HG02981 (cell line): Measurements from ENCODE around the gene SMTN.

Source experiments
- ATAC-seq: cut with Tn5 transposase; IDR thresholded peaks from one replicate; pipeline ENCODE4 v1.9.1; 2021; ENCODE audit warnings: mild to moderate bottlenecking, moderate library complexity; ENCODE audit not compliant: unreplicated experiment

SMTN gene

DNA sequence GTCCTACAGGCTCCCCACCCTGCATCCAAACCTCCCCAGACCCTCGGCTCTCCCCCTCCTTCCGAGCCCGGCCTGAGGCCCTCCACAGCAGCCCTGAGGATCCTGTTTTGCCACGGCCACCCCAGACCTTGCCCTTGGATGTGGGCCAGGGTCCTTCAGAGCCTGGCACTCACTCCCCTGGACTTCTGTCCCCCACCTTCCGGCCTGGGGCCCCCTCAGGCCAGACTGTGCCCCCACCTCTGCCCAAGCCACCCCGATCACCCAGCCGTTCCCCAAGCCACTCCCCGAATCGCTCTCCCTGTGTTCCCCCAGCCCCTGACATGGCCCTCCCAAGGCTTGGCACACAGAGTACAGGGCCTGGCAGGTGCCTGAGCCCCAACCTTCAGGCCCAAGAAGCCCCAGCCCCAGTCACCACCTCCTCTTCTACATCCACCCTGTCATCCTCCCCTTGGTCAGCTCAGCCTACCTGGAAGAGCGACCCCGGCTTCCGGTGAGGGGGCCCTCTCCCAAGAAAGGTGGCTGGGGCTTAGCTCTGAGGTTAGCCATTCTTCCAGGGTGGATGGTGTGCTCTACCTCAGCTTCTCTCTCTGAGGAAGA, 44.5 kb downstream of the SMTN start:
- no peak for ATAC-seq

DNA sequence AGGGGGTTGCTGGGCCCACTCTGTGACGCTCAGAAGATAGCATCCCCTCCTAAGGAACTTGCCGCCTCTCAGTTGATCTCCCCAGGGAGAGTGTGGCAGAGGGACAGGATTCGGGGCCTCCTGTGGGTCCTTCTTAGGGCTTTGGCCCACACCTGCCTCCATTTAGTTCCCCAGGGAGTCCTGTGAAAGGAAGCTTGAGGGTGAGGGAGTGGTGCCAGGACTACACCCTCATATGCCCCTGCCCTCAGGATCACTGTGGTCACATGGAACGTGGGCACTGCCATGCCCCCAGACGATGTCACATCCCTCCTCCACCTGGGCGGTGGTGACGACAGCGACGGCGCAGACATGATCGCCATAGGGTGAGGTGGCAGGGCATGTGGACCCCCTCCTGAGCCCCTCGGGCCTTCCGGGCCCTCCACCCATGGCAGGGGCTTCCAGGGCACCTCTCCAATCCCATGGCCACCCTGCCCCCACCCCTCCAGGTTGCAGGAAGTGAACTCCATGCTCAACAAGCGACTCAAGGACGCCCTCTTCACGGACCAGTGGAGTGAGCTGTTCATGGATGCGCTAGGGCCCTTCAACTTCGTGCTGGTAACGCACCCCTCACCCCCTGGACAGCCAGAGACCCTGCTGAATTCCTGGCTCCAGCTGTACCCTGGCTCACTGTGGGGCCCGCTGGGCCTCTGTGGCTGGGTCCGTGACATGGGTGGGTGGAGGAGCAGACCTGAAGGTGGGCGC, 45.2 kb downstream of the SMTN start:
- ATAC-seq = no peak

DNA sequence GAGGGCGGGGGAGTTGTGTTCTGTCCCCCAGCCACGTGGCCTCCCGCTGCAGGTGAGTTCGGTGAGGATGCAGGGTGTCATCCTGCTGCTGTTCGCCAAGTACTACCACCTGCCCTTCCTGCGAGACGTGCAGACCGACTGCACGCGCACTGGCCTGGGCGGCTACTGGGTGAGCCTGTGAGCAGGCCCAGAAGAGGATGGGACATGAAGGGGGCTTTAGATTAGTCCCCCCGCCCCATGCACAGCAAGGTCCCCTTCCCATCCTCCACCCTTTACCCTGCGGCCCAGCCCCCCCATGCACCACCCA, 45.7 kb downstream of the SMTN start:
- no peak for ATAC-seq

DNA sequence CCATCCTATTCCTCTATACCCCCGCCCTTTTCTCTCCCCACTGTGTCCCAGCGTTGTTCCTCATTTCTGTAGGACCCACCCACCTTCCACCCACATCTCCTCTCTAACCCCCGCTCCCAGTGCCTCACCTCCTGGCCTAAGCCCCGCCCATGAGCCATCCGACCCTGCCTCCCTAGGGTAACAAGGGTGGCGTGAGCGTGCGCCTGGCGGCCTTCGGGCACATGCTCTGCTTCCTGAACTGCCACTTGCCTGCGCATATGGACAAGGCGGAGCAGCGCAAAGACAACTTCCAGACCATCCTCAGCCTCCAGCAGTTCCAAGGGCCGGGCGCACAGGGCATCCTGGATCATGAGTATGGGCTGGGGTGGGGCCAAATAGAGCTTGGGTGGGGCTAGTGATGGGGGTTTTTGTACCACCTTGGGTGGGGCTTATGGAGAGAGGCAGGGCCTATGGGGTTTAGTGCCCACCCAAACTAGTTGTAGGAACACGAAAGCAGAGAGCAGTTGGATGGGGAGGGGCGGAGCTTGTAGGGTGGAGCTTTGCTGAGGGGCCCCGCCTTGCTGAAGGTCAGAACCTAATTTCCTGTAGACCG, 46.2 kb downstream of the SMTN start:
- ATAC-seq = no peak

DNA sequence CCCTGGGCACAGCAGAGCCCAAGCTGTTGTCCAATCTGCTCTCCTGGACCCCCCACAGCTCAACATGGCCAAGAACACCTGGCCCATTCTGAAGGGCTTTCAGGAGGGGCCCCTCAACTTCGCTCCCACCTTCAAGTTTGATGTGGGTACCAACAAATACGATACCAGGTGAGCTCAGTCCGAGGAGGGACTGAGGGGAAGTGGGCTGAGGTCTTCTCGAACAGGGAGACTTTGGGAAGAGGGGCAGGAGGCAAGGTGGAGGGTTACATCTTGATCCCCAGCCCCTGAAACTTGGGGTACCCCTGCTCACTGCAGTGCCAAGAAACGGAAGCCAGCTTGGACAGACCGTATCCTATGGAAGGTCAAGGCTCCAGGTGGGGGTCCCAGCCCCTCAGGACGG, 47.0 kb downstream of the SMTN start:
- no peak for ATAC-seq

DNA sequence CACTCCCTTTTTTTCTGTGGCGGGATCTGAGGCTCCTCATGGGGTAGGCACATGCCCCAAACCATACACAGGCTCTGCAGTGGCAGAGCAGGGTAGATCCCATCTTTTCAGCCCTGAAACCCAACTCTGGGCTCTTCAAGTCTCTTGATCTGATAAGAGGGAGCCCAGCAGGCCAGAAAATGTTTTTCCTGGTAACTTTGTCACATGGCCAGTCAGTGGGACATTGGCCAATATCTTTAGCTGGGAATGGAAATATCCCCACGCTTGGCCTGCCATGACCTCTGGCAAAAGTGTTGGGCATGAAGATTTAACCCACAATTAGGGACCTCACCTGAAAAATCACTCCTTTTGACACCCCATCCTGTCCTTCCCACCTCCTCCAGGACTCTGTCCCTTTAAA, 49.8 kb downstream of the SMTN start:
- ATAC-seq = no peak

DNA sequence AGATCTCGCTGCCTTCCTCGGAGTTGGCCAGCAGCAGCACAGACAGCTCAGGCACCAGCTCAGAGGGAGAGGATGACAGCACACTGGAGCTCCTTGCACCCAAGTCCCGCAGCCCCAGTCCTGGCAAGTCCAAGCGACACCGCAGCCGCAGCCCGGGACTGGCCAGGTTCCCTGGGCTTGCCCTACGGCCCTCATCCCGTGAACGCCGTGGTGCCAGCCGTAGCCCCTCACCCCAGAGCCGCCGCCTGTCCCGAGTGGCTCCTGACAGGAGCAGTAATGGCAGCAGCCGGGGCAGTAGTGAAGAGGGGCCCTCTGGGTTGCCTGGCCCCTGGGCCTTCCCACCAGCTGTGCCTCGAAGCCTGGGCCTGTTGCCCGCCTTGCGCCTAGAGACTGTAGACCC, 52.8 kb downstream of the SMTN start:
- ATAC-seq = no peak

DNA sequence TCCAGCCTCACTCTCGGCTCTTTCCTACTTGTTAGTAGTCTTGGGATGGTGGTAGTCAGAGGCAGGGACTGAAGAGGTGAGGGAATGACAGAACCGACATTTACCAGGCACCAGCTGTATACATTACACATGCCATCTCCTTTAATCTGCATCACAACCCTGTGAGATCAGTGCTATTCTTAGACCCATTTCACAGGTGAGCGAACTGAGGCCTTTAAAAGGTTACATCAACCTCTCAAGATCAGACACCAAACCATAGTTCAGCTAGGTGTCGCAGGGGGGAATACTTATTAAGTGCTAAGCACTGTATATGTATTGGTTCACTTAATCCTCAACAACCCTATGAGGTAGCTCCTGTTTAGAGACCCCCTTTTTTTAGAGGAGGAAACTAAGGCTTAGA, 53.6 kb downstream of the SMTN start:
- no peak for ATAC-seq

DNA sequence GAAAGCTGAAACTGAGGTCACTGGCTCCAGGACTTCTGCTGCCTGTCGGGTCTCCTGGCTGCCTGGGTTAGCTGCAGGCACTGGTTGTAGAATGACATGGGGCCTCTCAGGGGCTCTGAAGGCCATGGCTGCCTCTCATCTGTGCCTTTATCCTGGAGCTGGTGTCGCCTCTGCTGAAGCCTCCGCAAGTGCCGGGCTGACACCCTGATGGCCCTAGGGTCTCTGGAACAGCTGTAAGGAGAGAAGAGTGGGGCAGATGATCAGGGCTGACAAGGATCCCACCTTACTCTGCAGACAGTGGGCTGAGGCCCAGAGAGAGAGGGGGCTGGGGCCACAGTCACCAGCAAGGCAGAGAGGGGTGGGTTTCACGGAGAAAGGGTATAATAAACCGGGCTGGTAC, 54.6 kb downstream of the SMTN start:
- ATAC-seq = no peak

DNA sequence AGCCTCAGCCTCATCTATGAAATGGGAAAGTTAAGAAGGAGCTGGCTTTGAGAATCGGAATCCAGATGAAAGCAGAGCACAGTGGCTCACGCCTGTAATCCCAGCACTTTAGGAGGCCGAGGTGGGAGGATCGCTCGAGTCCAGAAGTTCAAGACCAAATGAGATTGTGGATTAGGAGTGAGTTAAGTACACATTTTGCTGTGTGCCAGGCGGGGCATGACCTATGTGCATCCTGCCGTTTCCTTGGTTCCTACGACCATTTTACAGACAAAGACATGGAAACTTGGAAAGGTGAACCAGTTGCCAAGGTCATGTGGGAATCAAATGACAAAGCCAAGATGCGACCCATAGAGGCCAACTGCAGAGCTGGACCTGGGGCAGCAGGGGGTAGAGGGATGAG, 55.0 kb downstream of the SMTN start:
- no peak for ATAC-seq

DNA sequence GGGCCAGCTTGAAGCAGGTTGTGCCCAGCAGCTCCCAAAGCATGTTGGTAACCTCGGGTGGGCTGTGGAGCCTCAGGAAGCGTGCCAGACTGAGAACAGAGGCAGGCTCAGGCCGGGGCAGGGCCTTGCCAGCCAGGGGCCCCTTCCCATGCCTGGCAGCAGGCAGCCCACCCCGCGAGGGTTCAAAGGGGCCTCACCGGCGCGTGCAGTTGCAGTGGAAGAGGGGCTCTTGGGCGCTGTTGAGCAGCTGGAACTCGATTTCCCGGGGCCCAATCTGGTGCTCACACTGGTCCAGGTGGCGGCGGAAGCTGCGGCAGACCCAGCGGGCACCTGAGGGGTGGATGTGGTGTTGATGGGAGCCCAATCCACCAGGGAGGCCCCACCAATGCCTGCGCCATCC, 55.6 kb downstream of the SMTN start:
- ATAC-seq = no peak

DNA sequence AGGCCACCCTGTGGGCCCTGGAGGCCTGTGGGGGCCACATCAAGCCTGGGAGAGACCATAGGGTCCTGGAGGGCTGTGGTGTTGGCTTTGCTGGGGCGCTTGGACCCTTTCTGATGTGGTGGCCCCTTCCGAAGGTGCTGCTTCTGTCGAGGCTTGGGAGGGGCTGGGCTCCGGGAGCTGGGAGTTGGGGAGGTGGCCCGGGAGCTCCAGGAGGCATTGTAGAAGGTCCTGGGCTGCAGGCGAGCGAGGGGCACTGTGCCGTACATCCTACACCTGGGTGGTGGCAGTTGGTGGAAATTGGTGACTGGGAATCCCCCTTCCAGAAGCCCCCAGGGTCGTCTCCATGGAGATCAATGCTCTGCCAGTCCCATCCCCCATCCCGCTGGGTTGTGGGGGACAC, 56.6 kb downstream of the SMTN start:
- no peak for ATAC-seq

DNA sequence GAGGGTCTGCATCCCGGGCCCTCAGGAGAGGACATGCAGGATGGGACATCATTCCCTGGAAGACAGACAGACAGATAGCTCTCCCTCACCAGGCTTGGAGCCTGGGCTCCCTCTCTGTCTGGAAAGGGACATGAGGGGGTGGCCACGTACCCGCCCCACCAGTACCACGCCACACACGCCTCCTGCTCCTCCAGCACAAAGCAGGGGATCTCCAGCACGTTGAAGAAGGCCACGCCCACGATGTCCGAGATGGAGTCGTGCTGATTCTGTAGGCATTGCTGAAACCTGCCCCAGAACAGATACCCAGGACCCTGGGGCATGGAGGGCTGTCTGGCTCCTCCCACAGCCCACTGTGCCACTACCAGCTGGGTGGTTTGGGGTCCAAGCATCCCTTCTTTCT, 57.0 kb downstream of the SMTN start:
- no peak for ATAC-seq

DNA sequence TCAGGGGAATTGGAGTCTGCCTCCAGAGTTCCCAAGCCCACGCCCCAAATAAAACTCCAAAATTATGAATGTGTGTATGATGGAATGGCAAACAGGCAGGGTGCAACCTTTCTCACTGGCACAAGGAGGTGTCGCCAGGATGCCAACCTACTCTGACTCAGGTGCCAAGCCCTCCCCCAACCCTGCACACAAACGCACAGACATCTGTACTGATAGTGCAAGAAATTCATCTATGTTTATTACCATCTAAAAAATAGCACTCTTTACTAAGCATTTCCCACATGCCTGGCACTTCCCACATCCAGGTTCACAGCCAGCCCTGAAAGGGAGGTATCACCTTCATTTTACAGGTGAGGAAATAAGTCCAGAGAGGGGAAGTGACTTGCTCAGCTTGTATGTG, 57.9 kb downstream of the SMTN start:
- no peak for ATAC-seq

DNA sequence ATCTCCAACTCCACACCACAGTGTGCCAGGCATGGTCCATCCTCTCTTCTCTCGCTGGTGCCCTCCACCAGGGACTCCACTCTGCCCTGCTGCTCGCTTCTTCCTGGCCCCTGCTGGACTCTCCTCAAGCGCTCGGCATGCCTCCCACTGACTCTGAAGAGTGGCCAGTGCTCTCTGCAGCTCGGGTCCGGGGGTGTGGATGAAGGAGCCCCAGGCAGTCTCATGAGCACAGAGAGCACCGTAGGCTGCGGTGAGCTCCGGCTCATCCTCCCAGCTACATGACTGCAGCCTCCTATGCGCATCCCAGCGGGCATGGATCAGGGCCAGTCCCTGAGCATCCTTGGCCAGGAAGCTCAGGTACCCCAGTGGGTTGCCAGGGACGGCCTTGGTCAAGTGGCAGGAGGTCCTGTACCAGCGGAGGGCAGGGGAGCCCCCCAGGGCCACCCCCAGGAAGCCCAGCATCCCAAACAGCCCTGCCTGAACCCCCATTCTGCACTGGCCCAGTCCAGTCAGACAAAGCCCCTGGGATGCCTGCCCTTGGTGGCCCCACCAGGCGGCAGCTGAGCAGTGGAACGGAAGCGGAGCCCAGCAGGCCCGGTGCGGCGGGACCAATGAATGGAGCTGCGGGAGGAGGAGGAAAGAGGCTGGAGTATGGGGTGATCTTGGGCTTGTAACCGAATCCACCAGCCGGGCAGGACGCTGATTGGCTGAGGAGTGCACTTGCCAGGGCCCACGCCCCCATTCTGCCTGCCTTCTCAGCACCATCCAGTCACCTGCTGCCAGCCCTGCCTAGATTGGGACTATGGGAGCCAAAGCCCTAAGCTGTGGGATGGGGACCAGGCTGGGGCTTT, 59.0 kb downstream of the SMTN start, which contains the start of gene PLA2G3:
Gene PLA2G3, minus strand, starts transcription at position 643 of the 851 bp plus-strand sequence. Its CDS starts 154 bp downstream, at position 489.
- no peak for ATAC-seq

DNA sequence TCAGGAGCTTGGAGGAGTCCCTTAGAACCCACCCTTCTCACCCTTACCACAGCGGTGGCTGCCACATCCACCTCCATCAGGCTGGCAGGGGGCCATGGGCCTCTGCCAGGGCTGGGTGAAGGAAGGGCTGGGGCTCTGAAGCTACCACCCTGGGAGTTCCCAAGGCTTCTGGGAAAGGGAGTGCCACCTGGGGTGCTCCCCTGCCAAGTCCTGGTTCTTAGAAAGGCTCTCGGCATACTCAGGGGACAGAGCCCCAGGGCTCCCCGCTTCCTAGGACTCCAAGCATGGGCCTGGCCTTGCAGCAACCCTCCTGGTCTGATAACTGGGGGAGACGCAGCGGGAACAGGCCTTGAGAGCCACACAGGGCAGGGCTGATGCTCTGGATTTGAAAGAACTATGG, 59.6 kb downstream of the SMTN start:
- no peak for ATAC-seq

DNA sequence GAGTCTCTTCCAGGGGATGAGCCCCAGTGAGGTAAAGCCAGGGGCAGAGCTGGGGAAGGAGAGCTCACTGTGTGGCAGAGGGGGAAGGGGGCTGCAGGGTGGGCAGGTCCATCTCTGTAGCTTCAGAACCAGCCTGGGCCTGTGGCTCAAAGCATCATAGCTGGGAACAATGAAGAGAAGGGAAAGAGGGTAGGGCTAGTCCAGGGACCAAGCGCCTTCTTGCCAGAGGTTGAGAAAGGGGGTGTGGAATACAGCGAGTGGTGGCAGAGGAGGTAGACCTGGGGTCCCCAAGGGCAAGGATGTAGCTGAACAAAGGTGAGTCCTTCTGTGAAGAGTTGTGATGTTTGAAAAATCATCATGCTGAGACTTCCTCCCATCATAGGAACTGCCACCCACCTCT, 60.4 kb downstream of the SMTN start:
- ATAC-seq = no peak

DNA sequence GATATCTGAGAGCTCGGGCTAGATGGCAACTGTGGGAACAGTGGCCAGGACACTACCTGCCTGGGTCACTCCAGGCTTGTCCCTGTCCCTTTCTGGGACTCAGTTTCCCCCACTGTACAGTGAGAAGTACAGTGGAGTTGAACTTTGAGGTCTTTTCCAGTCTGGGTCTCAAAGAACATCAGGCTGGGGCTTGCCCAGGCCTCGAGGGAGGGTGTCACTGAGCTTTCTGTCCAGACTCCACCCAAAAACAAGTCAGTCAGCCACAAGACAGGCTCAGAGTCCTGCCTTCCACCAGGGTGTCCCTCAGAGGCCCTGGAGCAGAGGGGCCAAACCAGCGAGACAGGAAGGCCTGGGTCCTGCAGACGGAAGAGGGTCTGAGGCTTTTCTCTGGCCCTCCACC, 61.2 kb downstream of the SMTN start:
- no peak for ATAC-seq

DNA sequence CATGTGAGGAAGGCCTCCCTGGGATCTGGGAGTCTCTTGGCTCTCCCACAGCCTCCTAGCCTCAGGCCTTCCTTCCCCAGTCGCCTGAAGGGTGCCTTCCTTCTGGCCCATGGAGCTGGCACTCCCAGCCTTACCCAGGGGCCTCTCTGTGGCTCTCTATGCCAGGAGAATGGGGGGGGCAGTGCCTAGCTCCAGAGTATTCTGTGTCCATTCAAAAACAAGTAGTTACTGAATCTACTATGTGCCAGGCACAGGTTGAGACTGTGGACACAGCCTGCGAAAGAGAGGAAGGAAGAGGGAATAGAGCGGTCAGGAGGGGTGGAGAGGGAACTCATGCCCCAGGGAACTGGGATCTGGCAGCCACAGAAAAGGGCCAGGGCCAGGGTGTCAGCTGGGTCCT, 61.9 kb downstream of the SMTN start:
- no peak for ATAC-seq

DNA sequence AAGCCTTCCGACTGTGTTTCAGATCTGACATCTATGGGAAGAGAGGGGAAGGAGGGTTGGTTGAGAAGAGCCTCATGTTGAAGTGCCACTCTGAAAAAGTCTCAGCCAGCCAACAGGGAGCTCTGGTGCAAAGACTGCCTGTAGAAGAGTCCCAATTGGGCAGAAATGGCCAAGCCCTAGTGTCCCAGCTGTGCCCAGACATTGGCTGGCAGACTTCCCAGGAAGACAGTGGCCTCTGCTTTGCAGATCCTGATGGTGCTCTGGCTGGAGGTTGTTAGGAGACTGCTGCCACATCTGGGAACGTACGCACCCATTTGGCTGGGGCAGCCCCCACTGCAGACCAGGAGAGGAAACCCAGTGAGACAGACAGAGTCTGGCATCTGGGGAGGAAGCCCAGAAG, 62.4 kb downstream of the SMTN start:
- no peak for ATAC-seq

DNA sequence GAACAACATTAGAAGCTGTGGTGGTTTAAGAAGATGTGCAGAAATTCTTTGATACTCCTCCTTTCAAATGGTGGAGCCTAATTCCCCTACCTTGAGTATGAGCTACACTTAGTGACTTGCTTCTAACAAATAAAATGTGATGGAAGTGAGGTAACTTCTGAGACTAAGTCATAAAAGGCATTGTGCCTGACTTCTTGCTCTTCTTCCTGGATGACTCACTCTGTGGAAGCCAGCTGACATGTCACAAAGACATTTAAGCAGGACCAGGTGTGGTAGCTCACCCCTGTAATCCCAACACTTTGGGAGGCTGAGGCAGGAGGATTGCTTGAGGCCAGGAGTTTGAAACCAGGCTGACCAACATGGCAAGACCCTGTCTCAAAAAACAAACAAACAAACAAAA, 63.1 kb downstream of the SMTN start:
- ATAC-seq = no peak

DNA sequence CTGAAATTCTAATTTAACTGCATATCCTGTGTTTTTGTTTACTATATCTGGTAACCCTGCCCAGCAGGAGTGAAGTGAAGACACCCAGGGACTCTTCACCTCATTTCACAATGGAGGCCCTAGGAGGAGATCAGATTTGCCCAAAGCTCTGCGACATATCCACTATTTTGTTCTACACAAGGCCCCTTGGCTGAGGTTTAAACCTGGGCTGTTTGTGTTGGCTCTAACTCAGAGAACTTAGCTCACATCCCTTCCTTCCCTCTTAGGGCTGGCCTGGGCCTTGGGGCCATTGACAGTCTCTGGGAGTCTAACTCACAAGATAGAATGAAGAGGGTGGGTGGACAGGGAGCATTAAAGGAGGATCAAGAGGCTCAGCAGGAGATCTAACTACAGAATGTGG, 67.4 kb downstream of the SMTN start:
- no peak for ATAC-seq
